Stimulated activated CD4-positive, alpha-beta T cell treated with anti-CD3 and anti-CD28 coated beads, Interleukin-1b, Interleukin-23, amount 100 ng/mL, for 1 hour (primary cell): ENCODE data around the gene MAPK9.

Experiments used
- DNase-seq, 2 donors: peaks; one replicate each; pipeline ENCODE4 v3.0.0-alpha.2; 2020; ENCODE audit warnings: low read depth in 2 of 2

Gene MAPK9

DNA sequence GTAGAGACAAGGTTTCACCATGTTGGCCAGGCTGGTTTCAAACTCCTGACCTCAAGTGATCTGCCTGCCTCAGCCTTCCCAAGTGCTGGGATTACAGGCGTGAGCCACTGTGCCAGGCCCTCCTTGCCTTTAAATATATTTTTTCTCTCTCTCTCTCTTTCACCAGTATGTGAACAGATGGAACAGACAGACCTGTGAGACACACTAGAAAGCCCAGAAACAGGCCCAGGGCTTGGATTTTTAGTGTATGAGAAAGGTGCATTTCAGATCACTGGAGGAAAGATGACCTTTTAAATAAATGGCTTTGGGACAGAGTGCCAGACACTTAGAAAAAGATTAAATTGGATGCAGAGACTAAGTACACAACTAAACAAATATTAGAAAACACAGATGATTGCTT is 86.0 kb downstream of the MAPK9 start:
- DNase-seq = no peak

DNA sequence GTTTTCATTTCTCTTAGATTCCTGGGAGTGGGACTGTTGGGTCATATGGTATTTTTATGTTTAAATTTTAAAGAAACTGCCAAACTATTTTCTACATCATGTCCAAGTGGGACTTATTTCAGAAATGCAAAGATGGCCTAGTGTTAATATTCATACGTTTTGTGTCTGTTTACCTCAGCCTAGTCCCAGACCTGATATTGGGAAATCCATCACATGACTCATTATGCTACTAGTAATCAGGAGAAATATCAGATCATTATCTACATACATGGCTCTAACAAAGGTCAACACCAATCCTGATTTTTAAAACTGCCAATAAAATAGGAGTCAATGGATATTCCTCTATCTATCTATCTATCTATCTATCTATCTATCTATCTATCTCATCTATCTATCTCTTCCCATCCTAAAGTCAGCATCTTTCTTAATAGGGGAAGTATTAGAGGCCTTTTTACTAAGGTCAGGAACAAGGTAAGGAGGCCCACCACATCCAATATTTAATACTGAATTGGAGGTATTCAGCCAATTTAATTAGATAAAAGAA is 87.5 kb downstream of the MAPK9 start:
- no peak for DNase-seq

- DNase-seq = no peak
These were observed 88.8 kb downstream of the MAPK9 start for GRCh38 chr5:180202939-180203573.

DNA sequence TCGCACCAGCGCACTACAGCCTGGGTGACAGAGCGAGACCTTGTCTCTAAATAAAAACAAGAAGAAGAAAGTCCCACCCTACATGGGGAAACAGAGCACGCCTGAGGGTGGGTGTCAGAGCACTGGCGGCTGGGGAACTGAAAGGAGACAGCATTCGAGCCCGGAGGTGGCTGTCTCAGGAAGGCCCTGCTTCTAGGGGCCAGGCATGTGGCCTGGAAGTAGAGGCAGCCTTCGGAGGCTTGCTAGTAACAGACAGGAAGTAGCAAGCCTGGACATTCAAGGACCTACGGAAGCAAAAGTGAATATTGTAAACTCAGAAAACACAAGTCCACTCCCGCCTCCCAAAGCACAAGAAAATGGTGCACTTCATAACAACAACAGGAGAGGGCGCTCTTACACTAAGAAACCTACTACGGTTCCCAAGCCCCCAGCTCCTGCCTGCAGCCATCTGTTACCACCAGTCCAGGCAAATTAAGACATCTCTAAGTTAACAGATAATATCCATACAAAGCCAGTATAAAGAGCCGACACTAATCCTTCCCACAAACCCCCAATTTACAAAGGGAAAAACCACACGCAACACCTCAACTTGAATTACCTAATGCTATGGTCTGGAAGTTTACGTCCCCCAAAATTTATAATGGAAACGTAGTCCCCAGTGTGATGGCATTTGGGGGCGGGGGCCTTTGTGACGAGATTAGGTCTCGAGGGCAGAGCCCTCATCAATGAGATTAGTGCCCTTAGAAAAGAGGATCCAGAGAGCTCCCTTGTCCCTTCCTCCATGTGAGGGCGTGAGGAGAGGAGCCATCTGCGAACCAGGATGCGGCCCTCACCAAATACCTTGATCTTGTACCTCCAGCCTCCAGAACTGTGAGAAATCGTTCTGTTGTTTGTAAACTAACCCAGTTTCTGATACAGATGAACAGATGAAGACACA is 90.6 kb downstream of the MAPK9 start:
- DNase-seq = no peak

- no peak for DNase-seq
These were observed 92.5 kb downstream of the MAPK9 start for GRCh38 chr5:180199390-180199789.

GRCh38 chr5:180198208-180198607 is 93.7 kb downstream of the MAPK9 start:
- DNase-seq = no peak

DNA sequence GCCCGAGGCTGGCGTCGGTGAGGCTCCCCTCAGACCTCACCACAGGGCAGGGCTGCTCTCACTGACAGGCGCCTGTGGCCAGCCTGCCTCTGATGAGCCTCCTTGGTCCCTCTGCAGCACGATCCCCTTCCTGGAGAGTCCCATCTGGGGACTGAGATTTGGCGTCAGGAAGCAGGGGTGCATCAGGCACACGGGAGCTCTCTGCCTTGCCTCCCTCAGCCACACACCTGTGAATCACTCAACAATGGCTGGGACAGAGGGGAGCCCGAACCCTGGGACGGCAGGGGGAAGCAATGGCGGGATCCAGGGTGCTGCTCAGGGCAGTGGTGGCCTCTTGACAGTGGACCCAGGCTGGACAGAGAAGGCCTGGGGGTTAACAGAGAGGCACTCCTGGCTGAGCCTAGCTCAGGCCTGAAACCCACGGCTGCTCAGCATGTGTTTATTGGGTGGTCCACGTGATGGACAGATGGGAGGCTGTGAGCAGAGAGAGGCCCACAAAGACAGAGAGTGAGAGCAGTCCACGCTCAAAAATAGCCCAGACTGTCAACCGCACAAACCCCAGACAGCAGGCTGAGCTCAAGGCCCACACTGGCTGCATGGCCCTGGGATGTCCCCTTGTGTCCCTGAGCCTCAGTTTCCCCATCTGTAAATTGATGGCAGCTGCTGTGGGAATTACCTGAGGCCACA is 94.7 kb downstream of the MAPK9 start:
- no peak for DNase-seq

- no peak for DNase-seq
These were observed 97.2 kb downstream of the MAPK9 start for GRCh38 chr5:180194410-180195345.

GRCh38 chr5:180193749-180194375 is 98.0 kb downstream of the MAPK9 start:
- no peak for DNase-seq

- no peak for DNase-seq
These were observed 100.2 kb downstream of the MAPK9 start for GRCh38 chr5:180191716-180192115.

DNA sequence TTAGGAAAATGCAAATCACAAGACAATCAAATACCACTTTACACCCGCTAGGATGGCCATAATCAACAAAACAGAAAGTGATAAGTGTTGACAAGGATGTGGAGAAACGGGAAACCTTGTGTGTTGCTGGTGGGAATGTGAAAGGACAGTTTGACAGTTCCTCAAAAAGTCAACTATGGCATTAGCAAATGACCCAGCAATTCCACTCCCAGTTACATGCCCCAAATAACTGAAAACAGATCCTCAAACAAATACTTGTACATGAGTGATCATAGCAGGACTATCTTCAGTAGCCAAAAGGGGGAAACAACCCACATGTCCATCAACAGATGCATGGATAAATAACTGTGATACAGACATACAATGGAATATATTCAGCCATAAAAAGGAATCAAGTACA is 104.1 kb downstream of the MAPK9 start:
- no peak for DNase-seq
